Osteocyte (in vitro differentiated cells): Measurements from ENCODE around the gene TSPEAR. TPM values are rescaled to one million over a fixed set of nuclear protein-coding genes. Genes with fewer than 3 reads are reported as not detected.

Experiments
- DNase-seq: peaks from one replicate; pipeline ENCODE4 v3.0.0; 2021; ENCODE audit warnings: mixed read lengths; ENCODE audit not compliant: unreplicated experiment; ENCODE audit errors: extremely low spot score
- H3K27ac Mint-ChIP-seq: one replicate; pipeline ENCODE4 v1.8.0; 2021; ENCODE audit warnings: mild to moderate bottlenecking, mixed read lengths; ENCODE audit not compliant: unreplicated experiment
- H3K27me3 Mint-ChIP-seq: one replicate; pipeline ENCODE4 v1.8.0; 2021; ENCODE audit warnings: mixed read lengths; ENCODE audit not compliant: unreplicated experiment
- H3K36me3 Mint-ChIP-seq: one replicate; pipeline ENCODE4 v1.8.0; 2021; ENCODE audit warnings: mixed read lengths; ENCODE audit not compliant: unreplicated experiment
- H3K4me1 Mint-ChIP-seq: one replicate; pipeline ENCODE4 v1.8.0; 2021; ENCODE audit warnings: mixed read lengths; ENCODE audit not compliant: unreplicated experiment
- H3K4me3 Mint-ChIP-seq: one replicate; pipeline ENCODE4 v1.8.0; 2021; ENCODE audit warnings: mild to moderate bottlenecking, moderate library complexity, mixed read lengths; ENCODE audit not compliant: unreplicated experiment
- H3K9me3 Mint-ChIP-seq: one replicate; pipeline ENCODE4 v1.8.0; 2021; ENCODE audit warnings: mixed read lengths; ENCODE audit not compliant: unreplicated experiment
- CTCF ChIP-seq: fragments of 200-600 bp; sonication (generic); IDR thresholded peaks from 2 replicates; pipeline ENCODE4 v1.5.0; 2021; ENCODE audit warnings: antibody characterized with exemption, mild to moderate bottlenecking, moderate library complexity
- total RNA-seq: library from RNA; stranded (reverse); gene quantifications from 2 replicates; pipeline ENCODE4 v1.2.1, GENCODE V29; 2021

The TSPEAR gene
- total RNA-seq, 1 donor from 2014 or later = not detected

- no peak overlapping the region for H3K27ac Mint-ChIP-seq
- H3K36me3 Mint-ChIP-seq = no peaks in the 10 kb centered on the region
- H3K4me1 Mint-ChIP-seq = no peaks in the 10 kb centered on the region
- TF ChIP-seq CTCF = no peak
- peak overlapping the region; percentile 53 for H3K4me3 Mint-ChIP-seq
- DNase-seq = no peak
- peaks cover 5% of the 10 kb centered on the region for H3K9me3 Mint-ChIP-seq
- H3K27me3 Mint-ChIP-seq = peaks cover 6% of the 10 kb centered on the region
Measured at GRCh38 chr21:44456915-44457736, 254.2 kb downstream of the TSPEAR start.

GRCh38 chr21:44456214-44456914, 255.0 kb downstream of the TSPEAR start:
- peaks cover 13% of the 10 kb centered on the region for H3K27me3 Mint-ChIP-seq
- DNase-seq = no peak
- peak overlapping the region; percentile 53 for H3K4me3 Mint-ChIP-seq
- peaks cover 6% of the 10 kb centered on the region for H3K9me3 Mint-ChIP-seq
- no peak overlapping the region for H3K27ac Mint-ChIP-seq
- H3K36me3 Mint-ChIP-seq = no peaks in the 10 kb centered on the region
- H3K4me1 Mint-ChIP-seq = no peaks in the 10 kb centered on the region
- no peak for TF ChIP-seq CTCF

- Mint-ChIP-seq H3K36me3 (no peaks in the 10 kb centered on the region), H3K4me1 (no peaks in the 10 kb centered on the region), H3K9me3 (peaks cover 6% of the 10 kb centered on the region), H3K4me3 (peak overlapping the region; percentile 78), H3K27me3 (peaks cover 19% of the 10 kb centered on the region), H3K27ac (no peak overlapping the region)
- no peak for DNase-seq
- TF ChIP-seq CTCF = no peak
Measured at GRCh38 chr21:44455524-44456213, 255.7 kb downstream of the TSPEAR start.

- DNase-seq = no peak
- Mint-ChIP-seq H3K4me1 (no peaks in the 10 kb centered on the region), H3K4me3 (peak within 1 kb of the TSS; percentile 78), H3K9me3 (peaks cover 6% of the 10 kb centered on the region), H3K36me3 (no peaks in the 10 kb centered on the region), H3K27ac (no peak within 1 kb of the TSS), H3K27me3 (peaks cover 22% of the 10 kb centered on the region)
- TF ChIP-seq CTCF = no peak
Measured at GRCh38 chr21:44454747-44455523, 256.4 kb downstream of the TSPEAR start, which contains the start of gene LRRC3. Gene LRRC3, plus strand, starts transcription at chr21:44455510. Its CDS starts 1,135 bp downstream, at chr21:44456645.
